GM21526 (cell line): Measurements from ENCODE around the gene ZNF419.
A peak's percentile ranks its signal among the peaks of the same experiment; 100 is the strongest.
"Not testable (repeated sequence)": the region's sequence is repeated elsewhere in the genome, so short reads cannot be mapped to it uniquely, and the experiment has no call there.

Experiments
- ATAC-seq: cut with Tn5 transposase; IDR thresholded peaks from one replicate; pipeline ENCODE4 v1.9.1; 2021; ENCODE audit warnings: moderate library complexity; ENCODE audit not compliant: unreplicated experiment, low FRiP score

ZNF419 gene

DNA sequence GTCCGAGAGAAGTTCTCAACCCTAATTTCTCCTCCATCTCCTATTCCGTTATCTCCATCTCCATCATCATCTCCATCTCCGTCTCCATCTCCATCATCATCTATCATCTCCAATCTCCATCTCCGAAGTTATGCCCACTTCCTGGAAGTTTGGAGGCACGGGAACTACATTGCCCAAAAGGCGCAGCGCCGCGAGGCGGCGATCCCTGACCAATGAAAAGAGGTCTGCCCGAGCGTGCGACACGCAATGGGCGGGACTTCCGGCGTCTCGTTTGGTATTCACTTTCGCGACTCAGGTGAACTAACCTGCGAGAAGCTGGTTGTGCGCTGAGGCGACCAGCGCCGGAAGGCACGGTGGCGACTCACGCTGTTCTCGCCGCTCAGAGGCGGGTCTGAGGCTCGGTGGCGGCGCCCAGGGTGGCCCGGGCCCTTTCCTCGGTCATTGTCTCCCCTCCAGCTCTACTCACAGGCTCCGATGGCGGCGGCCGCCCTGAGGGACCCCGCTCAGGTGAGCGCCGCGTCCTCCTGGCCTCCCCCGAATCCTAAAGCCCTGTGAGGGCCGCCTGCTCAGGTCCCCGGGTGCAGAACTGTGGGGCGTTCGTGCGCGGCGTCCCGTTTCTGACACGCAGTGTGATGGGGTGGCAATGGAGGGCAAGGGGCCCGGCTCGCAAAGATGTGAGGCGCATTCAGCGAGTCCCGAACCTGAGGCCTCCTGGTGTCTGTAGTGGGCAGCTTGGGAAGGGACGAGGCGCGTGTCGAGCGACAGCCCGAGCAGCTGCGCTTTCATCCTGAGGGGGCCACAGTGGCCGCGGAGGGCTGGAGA, at the start of gene ZNF419:
TSS of gene ZNF419 (plus strand) at position 274 of the 822 bp plus-strand sequence. CDS start at position 475, 201 bp downstream.
- ATAC-seq: peak; percentile 82

DNA sequence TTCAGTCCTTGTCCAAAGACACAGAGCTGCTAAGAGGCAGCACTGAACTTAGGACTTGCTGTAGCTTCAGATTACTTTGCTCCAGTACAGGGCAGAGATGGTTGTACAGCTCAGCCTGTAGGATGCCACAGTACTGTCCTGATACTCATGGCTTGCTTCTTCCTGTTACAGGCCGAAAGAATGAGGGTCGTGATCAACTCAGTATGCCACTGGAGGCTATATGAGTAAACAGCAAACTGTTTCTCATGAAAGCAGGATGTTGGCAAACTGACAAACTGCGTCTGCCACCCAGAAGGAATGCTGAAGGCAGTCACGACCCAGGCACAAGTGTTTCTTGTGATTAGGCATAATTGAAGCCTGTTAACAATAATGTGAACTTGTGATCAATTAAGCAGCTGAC, 49.6 kb upstream of the ZNF419 start:
- ATAC-seq: no peak

DNA sequence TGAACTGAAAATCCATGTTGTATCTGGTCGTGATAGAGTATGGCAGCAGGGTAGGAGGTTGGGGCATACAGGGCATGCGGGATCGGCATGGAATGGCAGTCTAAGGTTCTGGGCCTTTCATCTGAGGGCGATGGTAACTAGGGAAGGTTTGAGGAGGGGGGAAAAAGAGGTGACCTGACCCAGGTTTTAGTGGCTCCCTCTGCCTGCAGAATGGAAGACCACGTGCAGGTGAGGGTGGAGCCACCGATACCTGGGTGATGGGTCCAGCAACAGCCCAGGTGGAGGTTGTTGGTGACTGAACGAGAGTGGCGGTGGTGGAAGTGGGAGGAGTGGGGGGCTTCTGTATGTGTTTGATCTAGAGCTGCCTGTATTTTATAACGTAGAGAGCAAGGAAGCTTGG, 48.6 kb upstream of the ZNF419 start:
- ATAC-seq: no peak

DNA sequence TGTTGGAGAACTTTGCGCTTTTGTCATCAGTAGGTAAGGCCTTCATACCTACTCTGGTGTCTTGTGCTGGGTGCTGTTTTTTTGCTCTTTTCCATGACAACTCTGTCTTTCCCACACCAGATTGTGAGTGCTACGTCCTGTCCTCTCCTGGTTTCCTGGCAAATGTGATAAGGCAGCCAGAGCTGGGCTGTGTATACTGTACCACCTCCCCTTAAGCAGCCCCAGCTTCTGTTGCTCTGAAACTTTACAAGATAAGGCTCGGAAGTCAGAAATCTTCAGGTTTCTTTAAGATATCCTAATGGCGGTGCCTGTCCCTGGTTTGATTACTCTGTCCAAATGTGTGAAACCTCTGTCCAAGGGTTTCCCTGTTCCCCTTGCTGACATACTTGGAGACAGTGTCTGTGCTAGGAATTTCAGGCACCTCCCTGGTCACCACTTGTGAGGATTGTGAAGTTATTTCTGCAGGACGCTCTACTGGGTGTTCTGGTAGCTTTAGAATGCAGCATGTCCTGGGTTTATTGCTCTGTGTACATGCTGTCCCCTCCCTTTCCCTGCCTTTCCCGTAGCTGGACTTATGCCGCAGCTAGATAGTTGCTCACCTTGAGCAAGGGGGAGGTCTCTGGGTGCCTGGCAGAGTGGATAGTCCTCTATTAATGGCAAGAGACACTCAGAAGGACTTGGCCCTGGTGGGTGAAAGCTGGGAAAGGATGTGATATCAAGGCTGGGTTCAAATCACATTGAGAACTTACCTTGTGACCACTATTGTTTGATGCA, 45.4 kb upstream of the ZNF419 start:
- ATAC-seq: no peak

DNA sequence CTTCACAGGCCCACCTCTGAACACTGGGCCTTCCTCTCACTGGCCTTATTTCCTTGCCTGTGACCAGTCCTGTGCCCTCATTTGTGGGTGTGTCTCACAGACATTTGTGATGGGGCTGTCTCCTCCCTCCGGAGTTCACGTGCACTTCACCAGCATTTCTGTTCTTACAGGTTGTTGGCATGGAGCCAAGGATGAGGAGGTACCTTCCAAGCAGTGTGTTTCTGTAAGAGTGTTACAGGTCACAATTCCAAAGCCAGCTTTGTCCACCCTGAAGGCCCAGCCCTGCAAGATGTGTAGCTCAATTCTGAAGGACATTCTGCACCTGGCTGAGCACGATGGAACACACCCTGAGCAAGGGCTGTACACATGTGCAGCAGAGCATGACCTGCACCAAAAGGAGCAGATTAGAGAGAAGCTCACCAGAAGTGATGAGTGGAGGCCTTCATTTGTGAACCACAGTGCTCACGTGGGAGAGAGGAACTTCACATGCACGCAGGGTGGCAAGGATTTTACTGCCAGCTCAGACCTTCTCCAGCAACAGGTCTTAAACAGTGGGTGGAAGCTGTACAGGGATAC, 44.3 kb upstream of the ZNF419 start:
- no peak for ATAC-seq

DNA sequence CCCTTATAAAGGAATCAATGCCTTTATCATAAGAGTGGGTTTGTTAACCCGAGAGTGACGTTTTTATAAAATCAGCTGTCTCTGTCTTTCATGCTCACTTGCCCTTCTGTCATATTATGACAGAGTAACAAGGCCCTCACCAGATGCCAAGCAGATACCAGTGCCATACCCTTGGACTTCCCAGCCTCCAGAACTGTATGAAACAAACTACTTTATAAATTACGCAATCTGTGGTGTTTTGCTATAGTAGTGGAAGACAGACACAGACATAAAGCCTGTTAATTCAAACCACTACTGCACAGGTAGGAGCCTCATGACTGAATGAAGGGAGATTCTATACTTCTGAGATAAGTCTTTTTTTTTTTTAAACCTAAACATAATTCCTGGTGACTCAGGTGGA, 35.2 kb upstream of the ZNF419 start:
- ATAC-seq: no peak

DNA sequence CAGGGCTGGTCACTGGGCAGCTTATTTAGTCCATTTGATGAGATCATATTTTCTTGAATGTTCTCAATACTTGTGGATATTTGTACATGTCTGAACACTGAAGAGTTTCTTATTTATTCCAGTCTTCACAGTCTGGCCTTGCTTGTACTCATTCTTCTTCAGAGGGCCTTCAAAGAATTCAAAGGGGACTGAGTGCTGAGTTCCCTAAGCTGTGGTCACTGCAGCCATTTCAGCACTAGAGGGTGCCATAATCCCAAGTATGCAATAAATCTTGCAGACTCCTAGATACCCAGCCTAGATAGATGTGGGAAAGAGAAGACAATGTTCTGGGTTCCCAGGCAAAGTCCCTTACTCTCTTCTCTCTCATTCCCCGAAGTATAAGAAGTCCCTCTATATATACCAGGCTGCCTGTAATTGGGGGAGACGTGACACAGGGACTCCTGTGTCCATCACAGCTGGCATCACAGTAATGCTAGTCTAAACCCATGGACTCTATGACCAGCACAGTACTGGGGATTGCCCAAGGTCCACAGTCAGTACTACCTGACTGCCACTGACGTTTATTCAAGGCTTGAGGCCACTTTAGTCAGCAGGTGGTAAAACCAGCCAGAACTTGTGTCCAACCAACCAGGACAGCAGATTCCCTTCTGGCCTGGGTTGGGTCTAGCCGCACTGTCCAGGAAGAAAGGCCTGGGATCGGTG, 21.7 kb upstream of the ZNF419 start:
- ATAC-seq: no peak

DNA sequence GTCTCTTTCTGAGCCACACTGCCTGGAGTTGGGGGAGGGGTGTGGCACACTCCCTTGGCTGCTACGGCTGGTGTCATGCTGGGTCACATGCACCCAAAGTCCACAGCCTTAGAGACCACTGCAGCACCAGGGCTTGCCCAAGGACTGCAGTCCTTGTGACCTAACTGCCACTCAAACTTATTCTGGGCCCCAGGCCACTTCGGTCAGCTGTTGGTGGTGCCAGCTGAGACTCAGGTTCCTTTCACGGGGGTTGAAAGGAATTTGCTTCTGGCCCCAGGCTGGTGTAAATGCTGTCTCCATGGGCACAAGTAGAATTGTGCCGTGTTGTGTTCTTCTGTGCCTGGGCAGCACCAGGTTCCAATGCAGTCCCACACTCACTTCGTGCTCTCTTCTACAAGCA, 21.1 kb upstream of the ZNF419 start:
- no peak for ATAC-seq

DNA sequence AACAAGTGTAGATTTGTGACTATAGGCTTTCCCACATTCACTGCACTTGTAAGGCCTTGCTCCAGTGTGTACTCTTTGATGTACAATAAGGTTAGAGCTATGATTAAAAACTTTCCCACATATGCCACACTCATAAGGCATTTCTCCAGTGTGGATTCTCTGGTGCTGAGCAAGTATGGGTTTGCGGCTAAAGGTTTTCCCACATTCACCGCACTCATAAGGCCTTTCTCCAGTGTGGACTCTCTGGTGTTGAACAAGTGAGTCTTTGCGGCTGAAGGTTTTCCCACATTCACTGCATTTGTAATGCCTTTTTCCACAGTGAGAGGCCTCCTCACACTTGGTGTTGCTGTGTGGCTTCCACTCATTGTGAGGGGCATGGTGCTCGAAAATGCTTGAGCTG, 13.9 kb upstream of the ZNF419 start:
- ATAC-seq: no peak

DNA sequence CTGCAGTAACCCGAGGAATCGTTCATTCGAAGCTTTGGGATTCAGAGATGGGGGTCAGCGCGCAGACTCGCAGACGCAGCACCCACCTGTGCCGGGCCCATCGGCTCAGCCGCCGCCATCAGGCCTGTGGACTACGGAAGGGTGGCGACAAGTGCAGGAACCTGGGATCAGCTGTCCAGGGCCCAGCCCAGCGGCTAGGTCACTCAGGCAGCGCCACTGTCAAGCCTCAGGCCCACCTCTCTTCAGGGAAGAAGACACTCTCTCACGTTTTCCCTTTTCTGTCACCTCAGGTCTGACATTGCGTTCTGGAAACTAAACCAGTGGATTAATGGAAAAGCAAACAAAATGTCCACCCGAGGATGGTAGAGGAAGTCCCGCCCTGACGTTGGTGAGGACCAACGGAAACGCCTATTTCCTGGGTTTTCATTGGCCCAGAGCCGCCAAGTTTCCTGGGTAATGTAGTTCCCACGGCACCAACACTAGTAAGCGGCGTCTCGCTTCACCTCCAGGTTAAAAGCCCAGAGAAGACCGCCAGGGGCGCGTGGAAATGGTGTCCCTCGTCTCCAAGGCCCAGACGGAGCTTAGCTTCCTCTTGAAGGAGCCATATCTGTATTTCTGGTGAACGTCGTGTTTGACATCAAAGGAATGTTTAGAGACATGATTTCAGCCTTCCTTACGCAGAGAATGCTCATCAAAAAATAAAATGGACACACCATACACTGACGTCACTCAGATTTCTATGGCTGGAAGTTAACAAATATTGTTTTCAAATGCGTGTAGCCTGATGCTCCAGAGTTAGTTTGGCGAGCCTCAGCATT, 10.2 kb upstream of the ZNF419 start, which contains the start of gene ZNF772:
TSS of gene ZNF772 (minus strand) at position 376 of the 818 bp plus-strand sequence. CDS start at position 119, 257 bp downstream.
- peak; percentile 81 for ATAC-seq

DNA sequence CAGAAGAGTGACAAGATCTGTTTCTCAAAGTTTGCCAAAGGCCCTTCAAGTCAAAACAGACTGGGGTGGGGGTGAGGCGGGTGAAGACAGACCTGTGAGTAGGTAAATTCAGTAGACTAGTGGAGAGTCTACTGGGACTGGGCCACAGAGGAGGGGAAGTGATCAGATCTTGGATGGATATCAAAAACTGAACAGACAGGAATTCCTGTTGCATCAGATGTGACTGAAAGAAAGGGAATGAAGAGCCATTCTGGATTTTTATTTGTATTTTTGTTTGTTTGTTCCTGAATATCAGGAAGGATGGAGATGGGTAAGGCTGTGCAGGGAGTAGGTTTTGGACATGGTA, 722 bp downstream of the ZNF419 start:
- ATAC-seq: not testable (repeated sequence)

DNA sequence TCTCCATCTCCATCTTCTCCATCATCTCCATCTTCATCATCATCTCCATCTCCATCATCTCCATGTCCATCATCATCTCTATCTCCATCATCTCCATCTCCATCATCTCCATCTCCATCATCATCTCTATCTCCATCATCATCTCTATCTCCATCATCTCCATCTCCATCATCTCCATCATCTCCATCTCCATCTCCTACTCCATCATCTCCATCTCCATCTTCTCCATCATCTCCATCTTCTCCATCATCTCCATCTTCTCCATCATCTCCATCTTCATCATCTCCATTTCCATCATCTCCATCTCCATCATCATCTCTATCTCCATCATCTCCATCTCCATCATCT, 11.8 kb downstream of the ZNF419 start:
- not testable (repeated sequence) for ATAC-seq

DNA sequence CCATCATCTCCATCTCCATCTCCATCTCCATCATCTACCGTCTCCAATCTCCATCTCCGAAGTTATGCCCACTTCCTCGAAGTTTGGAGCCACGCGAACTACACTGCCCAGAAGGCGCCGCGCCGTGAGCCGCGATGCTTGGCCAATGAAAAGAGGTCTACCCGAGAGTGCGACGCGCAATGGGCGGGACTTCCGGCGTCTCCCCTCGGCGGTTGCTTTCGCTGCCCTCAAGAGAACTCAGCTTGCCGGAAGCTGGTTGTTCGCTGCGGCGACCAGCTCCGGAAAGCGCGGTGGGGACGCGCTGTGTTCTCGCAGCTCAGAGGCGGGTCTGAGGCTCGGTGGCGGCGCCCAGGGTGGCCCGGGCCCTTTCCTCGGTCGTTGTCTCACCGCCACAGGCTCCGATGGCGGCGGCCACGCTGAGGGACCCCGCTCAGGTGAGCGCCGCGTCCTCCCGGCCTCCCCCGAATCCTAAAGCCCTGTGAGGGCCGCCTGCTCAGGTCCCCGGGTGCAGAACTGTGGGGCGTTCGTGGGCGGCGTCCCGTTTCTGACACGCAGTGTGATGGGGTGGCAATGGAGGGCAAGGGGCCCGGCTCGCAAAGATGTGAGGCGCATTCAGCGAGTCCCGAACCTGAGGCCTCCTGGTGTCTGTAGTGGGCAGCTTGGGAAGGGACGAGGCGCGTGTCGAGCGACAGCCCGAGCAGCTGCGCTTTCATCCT, 12.3 kb downstream of the ZNF419 start, which contains the start of gene ZNF773:
TSS of gene ZNF773 (plus strand) at position 259 of the 716 bp plus-strand sequence. CDS start at position 402, 143 bp downstream.
- ATAC-seq: peak; percentile 97

DNA sequence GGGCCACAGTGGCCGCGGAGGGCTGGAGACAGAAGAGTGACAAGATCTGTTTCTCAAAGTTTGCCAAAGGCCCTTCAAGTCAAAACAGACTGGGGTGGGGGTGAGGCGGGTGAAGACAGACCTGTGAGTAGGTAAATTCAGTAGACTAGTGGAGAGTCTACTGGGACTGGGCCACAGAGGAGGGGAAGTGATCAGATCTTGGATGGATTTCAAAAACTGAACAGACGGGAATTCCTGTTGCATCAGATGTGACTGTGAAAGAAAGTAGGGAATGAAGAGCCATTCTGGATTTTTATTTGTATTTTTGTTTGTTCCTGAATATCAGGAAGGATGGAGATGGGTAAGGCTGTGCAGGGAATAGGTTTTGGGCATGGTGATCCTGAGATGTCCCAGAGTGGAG, 12.8 kb downstream of the ZNF419 start:
- peak; percentile 11 for ATAC-seq

DNA sequence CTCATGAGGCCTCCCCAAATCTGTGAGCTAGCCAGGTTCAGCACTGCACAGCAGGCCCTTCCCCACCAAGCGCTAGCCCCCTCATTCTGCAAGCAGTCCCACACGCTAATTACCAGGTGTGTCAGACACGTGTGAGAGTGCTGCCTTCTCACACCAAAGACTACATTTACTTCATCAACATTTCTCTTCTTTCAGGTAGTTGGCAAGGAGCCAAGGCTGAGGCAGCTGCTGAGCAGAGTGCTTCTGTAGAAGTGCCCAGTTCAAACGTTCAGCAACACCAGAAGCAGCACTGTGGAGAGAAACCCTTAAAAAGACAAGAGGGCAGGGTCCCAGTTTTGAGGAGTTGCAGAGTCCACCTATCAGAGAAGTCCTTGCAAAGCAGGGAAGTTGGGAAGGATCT, 18.6 kb downstream of the ZNF419 start:
- ATAC-seq: no peak

DNA sequence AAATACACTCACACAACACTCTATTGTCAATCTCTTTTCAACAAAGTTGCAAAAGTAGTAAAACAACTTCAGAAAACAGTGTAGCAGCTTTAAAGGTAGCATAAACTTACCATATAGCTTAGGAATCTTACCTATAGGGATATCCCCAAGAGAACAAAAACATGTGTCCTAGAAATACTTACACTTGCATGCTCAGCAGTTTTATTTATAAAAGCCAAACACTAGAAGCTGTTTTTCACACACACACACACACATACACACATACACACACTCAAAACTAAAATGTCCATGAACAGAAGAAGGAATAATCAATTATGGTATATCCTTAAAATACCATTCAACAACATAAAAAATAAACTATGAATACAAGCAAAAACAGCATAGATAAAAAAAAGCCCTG, 23.9 kb downstream of the ZNF419 start:
- no peak for ATAC-seq

DNA sequence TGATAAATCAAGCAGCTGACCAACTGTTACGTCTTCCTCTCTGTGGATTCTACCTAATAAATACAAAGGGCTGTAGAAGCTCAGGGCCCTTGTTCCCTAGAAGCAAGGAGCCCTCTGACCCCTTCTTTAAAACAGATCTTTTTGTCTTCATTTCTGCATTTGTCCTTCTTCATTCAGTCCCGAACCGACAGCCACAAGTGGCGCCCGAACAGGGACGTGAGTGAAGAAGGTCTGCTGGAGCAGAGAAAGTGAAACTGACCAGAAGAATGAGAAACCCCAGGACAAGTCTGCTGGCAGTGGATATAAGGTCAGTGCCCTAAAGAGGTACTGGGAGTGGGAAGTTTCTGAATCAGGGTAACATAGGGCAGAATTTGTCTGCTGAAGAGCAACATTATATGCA, 25.3 kb downstream of the ZNF419 start:
- ATAC-seq: no peak

DNA sequence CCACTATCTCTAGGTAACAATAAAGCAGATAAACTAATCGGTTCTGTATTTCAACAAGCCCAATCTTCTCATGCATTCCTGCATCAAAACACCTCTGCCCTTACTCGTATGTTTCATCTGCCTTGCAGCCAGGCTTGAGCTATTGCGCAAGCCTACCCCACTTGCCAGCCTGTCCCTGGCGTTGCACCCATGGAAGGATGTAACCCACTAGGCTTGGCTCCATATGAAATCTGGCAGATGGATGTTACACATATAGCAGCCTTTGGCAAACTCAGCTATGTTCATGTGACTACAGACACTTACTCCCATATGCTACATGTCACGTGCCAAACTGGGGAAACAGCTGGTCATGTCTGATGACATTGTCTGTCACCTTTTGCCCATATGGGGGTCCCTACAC, 27.7 kb downstream of the ZNF419 start:
- ATAC-seq: no peak

DNA sequence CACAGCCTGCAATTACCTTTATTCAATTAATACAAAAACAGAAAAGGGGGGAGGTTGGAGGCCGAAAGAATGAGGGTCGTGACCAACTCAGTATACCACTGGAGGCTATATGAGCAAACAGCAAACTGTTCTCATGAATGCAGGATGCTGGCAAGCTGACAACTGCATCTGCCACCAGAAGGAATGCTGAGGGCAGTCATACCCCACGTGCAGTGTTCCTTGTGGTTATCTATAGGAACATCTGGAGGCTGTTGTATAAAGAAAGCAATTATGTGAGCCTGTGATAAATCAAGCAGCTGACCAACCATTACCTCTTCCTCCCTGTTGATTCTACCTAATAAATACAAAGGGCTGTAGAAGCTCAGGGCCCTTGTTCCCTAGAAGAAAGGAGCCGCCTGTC, 30.5 kb downstream of the ZNF419 start:
- ATAC-seq: not testable (repeated sequence)
